HL-60/S4 treated with phorbol 12-myristate 13-acetate at 8.2 ng/mL for 4 days and 3 days (cell line): ENCODE measurements around the gene TNIK.

Experiments used
- in situ Hi-C: fragments of 300-500 bp; cut with MboI; formaldehyde crosslinking; loops from 2 replicates; pipeline ENCODE4 v1.15.0; 2022; ENCODE audit warnings: low sequenced_read_pairs

Gene TNIK

GRCh38 chr3:171181907-171182690 lies 278.1 kb downstream of the TNIK start:
- in situ Hi-C loops = no loop called here

- in situ Hi-C loops = no loop called here
Measured at GRCh38 chr3:171178714-171179113, 281.5 kb downstream of the TNIK start.

GRCh38 chr3:171177553-171177952 lies 282.7 kb downstream of the TNIK start:
- in situ Hi-C loops = no loop called here

- in situ Hi-C loops = no loop called here
Measured at GRCh38 chr3:171177056-171177455, 283.1 kb downstream of the TNIK start.

GRCh38 chr3:171176244-171176933 lies 283.8 kb downstream of the TNIK start:
- in situ Hi-C loops = no loop called here

GRCh38 chr3:171175741-171176234 lies 284.4 kb downstream of the TNIK start:
- in situ Hi-C loops = no loop called here

- in situ Hi-C loops = loop anchor here (25.0 kb wide), 1 partner anchor 389 kb away; no protein-coding TSS in a partner anchor
Measured at GRCh38 chr3:171173736-171174135, 286.5 kb downstream of the TNIK start.

- in situ Hi-C loops = loop anchor here (25.0 kb wide), 1 partner anchor 390 kb away; no protein-coding TSS in a partner anchor
Measured at GRCh38 chr3:171172070-171172469, 288.1 kb downstream of the TNIK start.

- in situ Hi-C loops = loop anchor here (25.0 kb wide), 1 partner anchor 392 kb away; no protein-coding TSS in a partner anchor
Measured at GRCh38 chr3:171169866-171170265, 290.3 kb downstream of the TNIK start.

GRCh38 chr3:171169443-171169842 lies 290.8 kb downstream of the TNIK start:
- in situ Hi-C loops = loop anchor here (25.0 kb wide), 1 partner anchor 393 kb away; no protein-coding TSS in a partner anchor

GRCh38 chr3:171168551-171168950 lies 291.7 kb downstream of the TNIK start:
- in situ Hi-C loops = loop anchor here (25.0 kb wide), 1 partner anchor 394 kb away; no protein-coding TSS in a partner anchor

- in situ Hi-C loops = loop anchor here (25.0 kb wide), 1 partner anchor 394 kb away; no protein-coding TSS in a partner anchor
Measured at GRCh38 chr3:171168086-171168485, 292.1 kb downstream of the TNIK start.

- in situ Hi-C loops = loop anchor here (25.0 kb wide), 1 partner anchor 396 kb away; no protein-coding TSS in a partner anchor
Measured at GRCh38 chr3:171165983-171166382, 294.2 kb downstream of the TNIK start.

- in situ Hi-C loops = loop anchor here (25.0 kb wide), 1 partner anchor 397 kb away; no protein-coding TSS in a partner anchor
Measured at GRCh38 chr3:171165499-171165921, 294.7 kb downstream of the TNIK start.

GRCh38 chr3:171164067-171164465 lies 296.1 kb downstream of the TNIK start:
- in situ Hi-C loops = loop anchor here (25.0 kb wide), 1 partner anchor 398 kb away; no protein-coding TSS in a partner anchor

- in situ Hi-C loops = loop anchor here (25.0 kb wide), 1 partner anchor 399 kb away; no protein-coding TSS in a partner anchor
Measured at GRCh38 chr3:171163101-171164066, 296.8 kb downstream of the TNIK start.

GRCh38 chr3:171160325-171160724 lies 299.9 kb downstream of the TNIK start:
- in situ Hi-C loops = loop anchor here (25.0 kb wide), 1 partner anchor 402 kb away; no protein-coding TSS in a partner anchor

- in situ Hi-C loops = loop anchor here (25.0 kb wide), 1 partner anchor 403 kb away; no protein-coding TSS in a partner anchor
Measured at GRCh38 chr3:171159822-171160157, 300.4 kb downstream of the TNIK start.

- in situ Hi-C loops = loop anchor here (25.0 kb wide), 1 partner anchor 403 kb away; no protein-coding TSS in a partner anchor
Measured at GRCh38 chr3:171159024-171159821, 301.0 kb downstream of the TNIK start.
